ENCODE measurements around the gene PIK3C2G. TPM values are rescaled to one million over a fixed set of nuclear protein-coding genes. Genes with fewer than 3 reads are reported as not detected.

The PIK3C2G gene
- polyA plus RNA-seq, 3 donors, result not detected

DNA sequence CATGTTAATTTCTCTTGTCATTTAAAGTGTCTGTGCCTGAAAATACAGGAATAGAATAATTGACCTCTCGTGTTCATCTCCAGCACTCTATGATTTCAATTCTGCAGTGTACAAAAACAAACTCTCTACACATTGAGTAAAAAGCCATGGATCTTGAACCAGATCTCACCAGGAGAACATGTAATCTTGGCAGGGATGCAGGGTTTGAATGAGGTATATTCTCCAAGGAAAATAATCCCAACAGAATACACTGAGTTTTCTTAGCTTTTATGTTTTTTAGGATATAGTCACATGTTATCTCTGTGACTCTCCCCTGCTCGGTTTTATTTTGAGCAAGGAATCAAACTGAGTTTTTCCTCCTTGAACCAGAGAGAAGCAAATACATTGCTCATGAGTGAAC lies 224.7 kb downstream of the PIK3C2G start:
- no peaks in the 10 kb centered on the region for H3K36me3 ChIP-seq (replicated peaks in 1 of 2; ENCODE audit: control insufficient read depth in 1 of 2, insufficient read depth in 2 of 2, low read length in 2 of 2)
- H4K20me1 ChIP-seq (ENCODE audit: insufficient read depth, low read length), result no peaks in the 10 kb centered on the region
- H3K36me3 Mint-ChIP-seq, result no peaks in the 10 kb centered on the region
- no peaks in the 10 kb centered on the region for H3K4me1 Mint-ChIP-seq
- no peak overlapping the region for H2AFZ ChIP-seq (ENCODE audit: insufficient read depth, low read depth, low read length, poor library complexity, severe bottlenecking)
- H3K4me3 ChIP-seq (replicated peaks in 1 of 3; ENCODE audit: low read depth in 2 of 3, low read length in 3 of 3), result no peak overlapping the region
- no peaks in the 10 kb centered on the region for H3K79me2 ChIP-seq (ENCODE audit: insufficient read depth, low read length)
- TF ChIP-seq, protein P1, sequence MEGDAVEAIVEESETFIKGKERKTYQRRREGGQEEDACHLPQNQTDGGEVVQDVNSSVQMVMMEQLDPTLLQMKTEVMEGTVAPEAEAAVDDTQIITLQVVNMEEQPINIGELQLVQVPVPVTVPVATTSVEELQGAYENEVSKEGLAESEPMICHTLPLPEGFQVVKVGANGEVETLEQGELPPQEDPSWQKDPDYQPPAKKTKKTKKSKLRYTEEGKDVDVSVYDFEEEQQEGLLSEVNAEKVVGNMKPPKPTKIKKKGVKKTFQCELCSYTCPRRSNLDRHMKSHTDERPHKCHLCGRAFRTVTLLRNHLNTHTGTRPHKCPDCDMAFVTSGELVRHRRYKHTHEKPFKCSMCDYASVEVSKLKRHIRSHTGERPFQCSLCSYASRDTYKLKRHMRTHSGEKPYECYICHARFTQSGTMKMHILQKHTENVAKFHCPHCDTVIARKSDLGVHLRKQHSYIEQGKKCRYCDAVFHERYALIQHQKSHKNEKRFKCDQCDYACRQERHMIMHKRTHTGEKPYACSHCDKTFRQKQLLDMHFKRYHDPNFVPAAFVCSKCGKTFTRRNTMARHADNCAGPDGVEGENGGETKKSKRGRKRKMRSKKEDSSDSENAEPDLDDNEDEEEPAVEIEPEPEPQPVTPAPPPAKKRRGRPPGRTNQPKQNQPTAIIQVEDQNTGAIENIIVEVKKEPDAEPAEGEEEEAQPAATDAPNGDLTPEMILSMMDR (IDR thresholded peaks at IDR 0.05), result no peak
- intact Hi-C loops (cut with micrococcal nuclease), result no loop called here
- no peaks in the 10 kb centered on the region for H3K27me3 Mint-ChIP-seq (ENCODE audit: low read depth in 3 of 3)
- H3K27me3 ChIP-seq (ENCODE audit: control insufficient read depth in 2 of 2, insufficient read depth in 2 of 2, low read length in 2 of 2), result no peaks in the 10 kb centered on the region
- H3K9ac ChIP-seq (ENCODE audit: insufficient read depth, low read length, poor library complexity, severe bottlenecking), result no peak overlapping the region
- no peaks in the 10 kb centered on the region for H3K4me1 ChIP-seq (ENCODE audit: control insufficient read depth in 1 of 2, insufficient read depth in 2 of 2, low read length in 2 of 2)
- H3K27ac ChIP-seq (ENCODE audit: low read depth in 1 of 2, low read length in 2 of 2), result no peak overlapping the region
- H3K27ac Mint-ChIP-seq, result no peak overlapping the region
- H3K4me2 ChIP-seq (replicated peaks; ENCODE audit: extremely low read depth, low read length, poor library complexity, severe bottlenecking), result no peak overlapping the region
- peaks cover 0 to 4% (median 0%) of the 10 kb centered on the region in 7 donors for H3K9me3 Mint-ChIP-seq
- no peak for DNase-seq
- H3K9me3 ChIP-seq (replicated peaks in 1 of 2; ENCODE audit: control insufficient read depth in 1 of 2, insufficient read depth in 1 of 2, low read length in 2 of 2), result no peaks in the 10 kb centered on the region
- H3K4me3 Mint-ChIP-seq, result no peak overlapping the region
- WGBS (ENCODE audit: insufficient coverage), result no CpG with 5 or more reads among the region's 2 CpGs

DNA sequence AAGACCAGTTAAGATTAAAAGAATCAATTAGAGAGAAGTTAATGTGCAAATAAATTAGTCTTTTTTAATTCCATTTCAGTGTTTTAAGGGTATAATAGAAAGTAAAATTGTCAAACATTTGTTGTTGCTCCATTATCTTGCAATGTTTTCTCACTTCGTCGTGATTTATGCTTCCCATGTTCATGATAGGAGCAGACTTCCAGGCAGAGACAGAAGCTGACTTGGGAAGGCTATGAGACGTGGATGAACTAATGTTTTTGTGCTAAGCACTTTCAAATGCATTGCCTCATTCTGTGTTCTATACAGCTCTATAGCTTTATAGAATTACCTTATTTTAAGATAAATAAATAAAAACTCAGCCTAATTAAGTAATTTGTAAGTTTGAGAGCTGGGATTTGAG lies 226.2 kb downstream of the PIK3C2G start:
- 100% methylated on average over 2 of the region's 3 CpGs for WGBS (ENCODE audit: insufficient coverage)
- DNase-seq, result no peak
- TF ChIP-seq, protein P1 (IDR thresholded peaks at IDR 0.05), result no peak
- Mint-ChIP-seq H3K4me3 (no peak overlapping the region), H3K9me3 (peaks cover 0 to 4% (median 0%) of the 10 kb centered on the region in 7 donors), H3K4me1 (no peaks in the 10 kb centered on the region), H3K36me3 (no peaks in the 10 kb centered on the region), H3K27ac (no peak overlapping the region), H3K27me3 (ENCODE audit: low read depth in 3 of 3) (no peaks in the 10 kb centered on the region)
- Histone ChIP-seq H3K4me3 (replicated peaks in 1 of 3; ENCODE audit: low read depth in 2 of 3, low read length in 3 of 3) (no peak overlapping the region), H3K4me1 (ENCODE audit: control insufficient read depth in 1 of 2, insufficient read depth in 2 of 2, low read length in 2 of 2) (no peaks in the 10 kb centered on the region), H2AFZ (ENCODE audit: insufficient read depth, low read depth, low read length, poor library complexity, severe bottlenecking) (no peak overlapping the region), H3K27ac (ENCODE audit: low read depth in 1 of 2, low read length in 2 of 2) (no peak overlapping the region), H4K20me1 (ENCODE audit: insufficient read depth, low read length) (no peaks in the 10 kb centered on the region), H3K4me2 (replicated peaks; ENCODE audit: extremely low read depth, low read length, poor library complexity, severe bottlenecking) (no peak overlapping the region), H3K9ac (ENCODE audit: insufficient read depth, low read length, poor library complexity, severe bottlenecking) (no peak overlapping the region), H3K27me3 (ENCODE audit: control insufficient read depth in 2 of 2, insufficient read depth in 2 of 2, low read length in 2 of 2) (no peaks in the 10 kb centered on the region), H3K9me3 (replicated peaks in 1 of 2; ENCODE audit: control insufficient read depth in 1 of 2, insufficient read depth in 1 of 2, low read length in 2 of 2) (no peaks in the 10 kb centered on the region), H3K36me3 (replicated peaks in 1 of 2; ENCODE audit: control insufficient read depth in 1 of 2, insufficient read depth in 2 of 2, low read length in 2 of 2) (no peaks in the 10 kb centered on the region), H3K79me2 (ENCODE audit: insufficient read depth, low read length) (no peaks in the 10 kb centered on the region)
- intact Hi-C loops (cut with micrococcal nuclease), result no loop called here

Data from CD14-positive monocyte (primary cell).